Activated naive CD8-positive, alpha-beta T cell treated with anti-CD3 and anti-CD28 coated beads, Interleukin-2, amount 50 U/mL, for 24 hours (primary cell): ENCODE results near the gene OGFRL1.
"Not testable (repeated sequence)": the region's sequence is repeated elsewhere in the genome, so short reads cannot be mapped to it uniquely, and the experiment has no call there.

Experiments used
- ATAC-seq: fragments of 150-1000 bp; cut with Tn5 transposase; one replicate; pipeline ENCODE4 v1.10.0; 2021
- DNase-seq: peaks from one replicate; pipeline ENCODE4 v3.0.0; 2021
- H3K27ac Mint-ChIP-seq: one replicate; pipeline ENCODE4 v1.8.0; 2021; ENCODE audit warnings: mild to moderate bottlenecking, mixed read lengths
- H3K27me3 Mint-ChIP-seq: one replicate; pipeline ENCODE4 v1.8.0; 2021; ENCODE audit warnings: mixed read lengths
- H3K36me3 Mint-ChIP-seq: one replicate; pipeline ENCODE4 v1.8.0; 2021; ENCODE audit warnings: low read depth, mixed read lengths
- H3K4me1 Mint-ChIP-seq: one replicate; pipeline ENCODE4 v1.8.0; 2021; ENCODE audit warnings: mixed read lengths
- H3K4me3 Mint-ChIP-seq: one replicate; pipeline ENCODE4 v1.8.0; 2021; ENCODE audit warnings: mild to moderate bottlenecking, moderate library complexity, mixed read lengths
- H3K9me3 Mint-ChIP-seq: one replicate; pipeline ENCODE4 v1.8.0; 2021; ENCODE audit warnings: mixed read lengths

The OGFRL1 gene

DNA sequence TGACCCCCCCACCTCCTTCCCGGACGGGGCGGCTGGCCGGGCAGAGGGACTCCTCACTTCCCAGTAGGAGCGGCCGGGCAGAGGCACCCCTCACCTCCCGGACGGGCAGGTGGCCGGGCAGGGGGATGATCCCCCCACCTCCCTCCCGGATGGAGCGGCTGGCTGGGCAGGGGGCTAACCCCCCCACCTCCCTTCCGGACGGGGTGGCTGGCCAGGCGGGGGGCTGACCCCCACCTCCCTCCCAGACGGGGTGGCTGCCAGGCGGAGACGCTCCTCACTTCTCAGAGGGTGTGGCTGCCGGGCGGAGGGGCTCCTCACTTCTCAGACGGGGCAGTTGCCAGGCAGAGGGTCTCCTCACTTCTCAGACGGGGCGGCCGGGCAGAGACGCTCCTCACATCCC is 22.2 kb upstream of the OGFRL1 start:
- not testable (repeated sequence) for DNase-seq, ATAC-seq, H3K4me3 Mint-ChIP-seq, H3K9me3 Mint-ChIP-seq, H3K36me3 Mint-ChIP-seq, H3K27ac Mint-ChIP-seq, H3K27me3 Mint-ChIP-seq, H3K4me1 Mint-ChIP-seq

DNA sequence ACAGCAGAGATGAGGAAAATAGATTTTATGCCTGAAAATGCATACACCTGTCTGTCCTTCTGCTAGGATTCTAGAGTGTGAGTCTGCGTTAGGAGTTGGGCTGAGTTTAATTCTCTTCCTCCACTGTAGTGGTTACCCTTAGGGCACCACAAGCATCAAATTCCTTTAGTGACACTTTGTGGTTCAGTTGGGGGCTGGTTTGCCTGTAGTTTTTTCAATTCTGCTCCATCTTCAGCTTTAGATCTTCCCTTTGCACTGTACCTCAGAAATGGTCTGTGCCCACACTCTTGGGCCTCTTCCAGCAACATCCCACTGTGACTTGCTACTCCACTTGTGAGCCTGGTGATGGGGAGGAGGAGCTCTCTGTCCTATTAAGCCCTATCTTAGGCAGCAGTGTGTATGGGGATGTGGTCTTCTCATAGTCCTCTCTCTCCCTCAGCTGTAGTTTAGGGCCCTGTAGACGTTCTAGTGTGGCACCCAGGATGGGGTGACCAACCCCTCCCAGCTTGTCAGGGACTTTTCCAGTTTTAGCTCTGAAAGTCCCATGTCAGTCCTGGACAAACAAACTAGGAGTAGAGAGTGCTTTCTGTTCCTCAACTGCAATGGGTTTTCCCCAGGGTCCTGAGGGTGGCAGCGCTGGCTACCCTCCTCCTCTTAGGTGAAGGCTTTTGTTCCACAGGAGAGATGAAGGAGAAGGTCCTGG is 19.7 kb upstream of the OGFRL1 start:
- peaks cover 6% of the 10 kb centered on the region for H3K4me1 Mint-ChIP-seq

DNA sequence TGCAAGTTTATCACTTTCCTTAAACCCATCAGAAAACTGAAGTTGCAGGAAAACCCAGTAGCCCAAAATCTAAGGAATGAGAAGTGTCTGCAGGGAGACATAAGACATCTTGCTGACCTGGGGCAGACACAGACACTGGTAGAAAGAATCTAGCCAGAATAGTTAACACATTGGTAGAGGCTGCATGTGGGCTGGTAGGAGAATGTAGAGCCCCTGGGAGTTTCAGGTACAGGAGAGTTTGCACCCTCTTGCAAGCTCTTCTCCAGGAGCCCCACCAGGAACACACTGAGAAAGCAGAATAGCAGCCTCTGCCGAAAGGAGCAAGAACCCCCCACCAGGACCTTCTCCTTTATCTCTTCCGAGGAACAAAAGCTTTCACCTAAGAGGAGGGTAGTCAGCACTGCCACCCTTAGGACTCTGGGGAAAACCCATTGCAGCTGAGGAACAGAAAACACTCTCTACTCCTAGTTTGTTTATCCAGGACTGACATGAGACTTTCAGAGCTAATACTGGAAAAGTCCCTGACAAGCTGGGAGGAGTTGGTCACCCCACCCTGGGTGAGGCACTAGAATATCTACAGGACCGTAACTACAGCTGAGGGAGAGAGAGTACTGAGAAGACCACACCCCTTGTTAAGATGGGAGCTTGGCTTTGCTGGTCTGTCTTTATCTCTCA is 10.5 kb upstream of the OGFRL1 start:
- no peaks in the 10 kb centered on the region for H3K27me3 Mint-ChIP-seq
- no peaks in the 10 kb centered on the region for H3K9me3 Mint-ChIP-seq
- H3K27ac Mint-ChIP-seq = no peak overlapping the region
- H3K4me1 Mint-ChIP-seq = no peaks in the 10 kb centered on the region
- no peak overlapping the region for H3K4me3 Mint-ChIP-seq
- ATAC-seq (no peak), DNase-seq (no peak)
- no peaks in the 10 kb centered on the region for H3K36me3 Mint-ChIP-seq

More for the DNA sequence above, 19.7 kb upstream of the OGFRL1 start:
- H3K36me3 Mint-ChIP-seq = no peaks in the 10 kb centered on the region
- peaks cover 10% of the 10 kb centered on the region for H3K9me3 Mint-ChIP-seq
- ATAC-seq (peak; percentile 28), DNase-seq (no peak)
- H3K4me3 Mint-ChIP-seq = no peak overlapping the region
- peaks cover 3% of the 10 kb centered on the region for H3K27me3 Mint-ChIP-seq
- H3K27ac Mint-ChIP-seq = no peak overlapping the region

DNA sequence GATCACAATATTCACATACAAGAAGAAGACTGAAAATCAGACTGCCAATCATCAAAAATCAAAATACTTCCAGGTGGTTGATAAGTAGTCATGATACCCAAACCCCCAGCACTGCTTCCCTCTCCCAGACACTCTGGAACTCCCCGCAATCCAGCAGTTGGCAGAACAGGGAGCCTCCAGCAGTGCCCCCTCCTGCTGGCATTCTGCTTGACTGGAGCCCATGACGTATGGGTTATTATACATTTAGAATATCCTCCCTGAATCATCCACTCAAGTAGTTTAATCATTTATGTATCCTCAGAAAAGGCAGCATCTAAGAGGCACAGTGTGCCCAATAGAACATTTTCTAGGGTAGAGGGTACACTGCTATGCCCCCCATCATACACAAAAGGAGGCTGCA is 9.3 kb upstream of the OGFRL1 start:
- no peak for DNase-seq
- Mint-ChIP-seq H3K4me3 (no peak overlapping the region), H3K9me3 (no peaks in the 10 kb centered on the region), H3K4me1 (no peaks in the 10 kb centered on the region), H3K27me3 (no peaks in the 10 kb centered on the region), H3K27ac (no peak overlapping the region), H3K36me3 (no peaks in the 10 kb centered on the region)
- ATAC-seq = no peak

DNA sequence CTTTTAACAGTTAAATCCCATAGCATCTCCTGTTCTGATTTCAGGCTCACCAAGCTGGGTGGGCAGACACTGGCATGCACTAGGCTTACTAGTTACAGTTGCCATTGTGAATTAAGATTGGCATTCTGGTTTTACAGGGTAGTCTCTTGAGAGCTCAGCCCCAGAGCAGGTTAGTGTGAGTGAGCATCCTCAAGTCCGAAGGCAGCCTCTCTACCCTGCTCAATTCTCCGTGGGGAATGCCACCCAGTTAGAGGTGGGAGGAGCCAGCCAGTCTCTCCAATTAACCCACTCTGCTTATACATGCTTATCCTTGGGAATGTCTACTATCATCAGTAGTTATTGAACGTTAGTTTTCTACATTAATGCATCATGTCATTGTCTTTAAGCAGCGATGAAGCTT is 8.9 kb upstream of the OGFRL1 start:
- H3K27me3 Mint-ChIP-seq = no peaks in the 10 kb centered on the region
- DNase-seq (no peak), ATAC-seq (no peak)
- no peaks in the 10 kb centered on the region for H3K9me3 Mint-ChIP-seq
- H3K4me1 Mint-ChIP-seq = no peaks in the 10 kb centered on the region
- no peak overlapping the region for H3K27ac Mint-ChIP-seq
- H3K4me3 Mint-ChIP-seq = no peak overlapping the region
- no peaks in the 10 kb centered on the region for H3K36me3 Mint-ChIP-seq

DNA sequence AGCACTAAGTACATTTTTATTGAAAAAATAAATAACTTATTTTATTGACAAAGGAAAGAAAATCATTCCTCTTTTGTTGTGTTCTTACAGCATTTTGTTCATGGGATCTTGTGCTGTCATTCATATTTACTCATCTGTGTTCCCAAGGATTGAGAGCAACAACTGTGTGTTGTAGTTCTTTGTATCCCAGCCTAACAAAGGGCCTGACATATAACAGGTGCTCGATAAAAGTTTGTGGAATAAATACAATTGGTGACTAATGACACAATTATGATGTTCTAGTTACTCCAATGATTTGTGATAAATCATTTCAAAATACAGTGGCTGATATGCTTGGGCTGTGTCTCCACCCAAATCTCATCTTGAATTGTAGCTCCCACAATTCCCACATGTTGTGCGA is 7.9 kb upstream of the OGFRL1 start:
- no peaks in the 10 kb centered on the region for H3K27me3 Mint-ChIP-seq
- H3K4me3 Mint-ChIP-seq = no peak overlapping the region
- H3K4me1 Mint-ChIP-seq = no peaks in the 10 kb centered on the region
- DNase-seq = no peak
- no peaks in the 10 kb centered on the region for H3K9me3 Mint-ChIP-seq
- no peak for ATAC-seq
- H3K27ac Mint-ChIP-seq = no peak overlapping the region
- H3K36me3 Mint-ChIP-seq = no peaks in the 10 kb centered on the region

DNA sequence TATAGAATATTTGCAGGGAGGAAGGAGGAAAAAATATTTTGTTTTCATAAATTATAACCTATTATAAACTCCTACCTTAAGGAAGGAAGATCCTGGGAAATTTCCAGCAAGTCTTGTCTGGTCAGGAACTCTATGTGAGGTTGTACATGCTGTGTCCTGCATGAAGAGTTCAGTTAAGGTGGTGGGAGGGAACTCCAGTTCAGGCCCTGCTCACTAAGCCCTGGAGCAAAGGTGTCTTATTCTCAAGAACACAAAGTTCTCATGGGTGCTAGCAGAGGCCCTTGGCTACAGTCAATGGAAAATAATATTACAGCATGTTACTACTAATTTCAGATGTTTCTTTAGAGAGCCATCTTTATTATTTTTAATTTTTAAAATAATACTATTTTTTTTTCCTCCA is 3.8 kb upstream of the OGFRL1 start:
- no peak for DNase-seq
- no peak overlapping the region for H3K27ac Mint-ChIP-seq
- ATAC-seq = no peak
- H3K36me3 Mint-ChIP-seq = no peaks in the 10 kb centered on the region
- H3K27me3 Mint-ChIP-seq = no peaks in the 10 kb centered on the region
- no peak overlapping the region for H3K4me3 Mint-ChIP-seq
- H3K9me3 Mint-ChIP-seq = no peaks in the 10 kb centered on the region
- H3K4me1 Mint-ChIP-seq = peaks cover 16% of the 10 kb centered on the region

DNA sequence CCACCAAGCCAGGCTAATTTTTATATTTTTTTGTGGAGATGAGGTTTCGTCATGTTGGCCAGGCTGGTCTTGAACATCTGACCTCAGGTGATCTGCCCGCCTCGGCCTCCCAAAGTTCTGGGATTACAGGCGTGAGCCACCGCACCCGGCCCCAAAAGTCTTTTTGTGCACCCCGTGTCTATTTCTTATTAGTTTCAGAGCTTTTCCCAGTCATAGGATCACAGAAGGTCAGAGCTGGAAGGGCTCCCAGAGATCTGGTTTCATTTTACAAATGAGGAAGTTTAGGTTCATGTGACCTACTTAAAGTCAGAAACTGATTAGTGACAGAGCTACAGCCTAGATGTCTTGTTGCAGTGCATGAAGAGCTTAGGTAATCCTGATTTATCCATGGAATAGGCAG is 1.6 kb upstream of the OGFRL1 start:
- H3K4me3 Mint-ChIP-seq = no peak overlapping the region
- H3K27ac Mint-ChIP-seq = peak overlapping the region; percentile 67

DNA sequence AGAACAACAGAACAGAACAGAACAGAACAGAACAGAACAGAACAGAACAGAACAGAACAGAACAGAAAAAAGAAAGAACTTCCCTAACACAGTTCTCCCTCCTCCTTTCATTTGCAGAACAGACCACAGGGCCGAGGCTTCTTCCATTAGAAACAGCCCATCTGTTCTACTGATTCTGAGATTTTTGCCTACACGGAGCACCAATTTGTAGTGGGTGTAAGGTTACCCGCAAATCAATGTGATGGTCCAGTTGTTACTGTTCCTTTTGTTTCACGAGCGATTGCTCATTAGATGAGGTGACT is 734 bp upstream of the OGFRL1 start:
- DNase-seq = no peak
- H3K27ac Mint-ChIP-seq = peak overlapping the region; percentile 67
- H3K27me3 Mint-ChIP-seq = no peaks in the 10 kb centered on the region
- H3K4me3 Mint-ChIP-seq = peak overlapping the region; percentile 72
- ATAC-seq = no peak
- H3K4me1 Mint-ChIP-seq = peaks cover 40% of the 10 kb centered on the region
- H3K36me3 Mint-ChIP-seq = peaks cover 2% of the 10 kb centered on the region
- H3K9me3 Mint-ChIP-seq = no peaks in the 10 kb centered on the region

More for the DNA sequence above, 1.6 kb upstream of the OGFRL1 start:
- ATAC-seq (no peak), DNase-seq (no peak)
- peaks cover under 1% of the 10 kb centered on the region for H3K36me3 Mint-ChIP-seq
- no peaks in the 10 kb centered on the region for H3K27me3 Mint-ChIP-seq
- H3K9me3 Mint-ChIP-seq = no peaks in the 10 kb centered on the region
- peaks cover 37% of the 10 kb centered on the region for H3K4me1 Mint-ChIP-seq

DNA sequence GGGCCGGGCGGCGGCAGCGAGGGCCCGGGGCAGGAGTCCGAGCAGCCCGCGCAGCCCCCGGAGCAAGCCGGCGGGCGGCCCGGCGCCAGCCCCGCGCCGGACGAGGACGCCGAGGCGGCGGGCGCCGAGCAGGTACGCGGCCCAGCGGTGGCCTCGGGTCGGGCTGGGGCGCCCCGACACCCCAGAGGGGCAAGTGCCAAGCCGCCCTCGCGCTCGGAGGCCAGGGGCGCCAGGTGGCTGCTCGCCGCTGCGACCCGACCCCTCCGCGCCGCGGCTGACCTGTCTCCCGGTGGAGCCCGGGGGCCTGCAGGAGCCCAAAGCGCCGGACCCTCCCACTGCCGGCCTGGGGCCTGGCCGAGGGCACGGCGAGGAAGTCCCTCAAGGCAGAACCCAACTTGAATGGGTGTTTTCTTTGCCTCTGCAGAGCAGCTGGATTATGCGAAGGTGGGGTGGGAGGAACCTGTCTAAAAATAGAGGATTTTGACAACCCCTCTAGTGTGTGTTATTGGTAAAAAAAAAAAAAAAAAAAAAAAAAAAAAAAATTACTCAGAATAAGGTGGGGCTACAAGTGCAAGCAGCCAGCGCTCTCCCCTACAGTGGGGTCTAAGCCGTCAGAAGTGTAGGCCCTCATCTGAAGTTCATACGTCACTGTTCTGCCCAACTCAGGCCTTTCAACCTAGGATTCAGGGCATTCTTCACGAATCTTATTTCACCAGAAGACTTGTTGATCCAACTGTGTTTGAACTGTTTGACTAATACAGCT is 609 bp downstream of the OGFRL1 start:
- ATAC-seq (peak; percentile 18), DNase-seq (peak; percentile 28)
- Mint-ChIP-seq H3K9me3 (no peaks in the 10 kb centered on the region), H3K4me1 (peaks cover 40% of the 10 kb centered on the region), H3K36me3 (peaks cover 8% of the 10 kb centered on the region), H3K4me3 (peak overlapping the region; percentile 79), H3K27me3 (no peaks in the 10 kb centered on the region), H3K27ac (peak overlapping the region; percentile 72)

DNA sequence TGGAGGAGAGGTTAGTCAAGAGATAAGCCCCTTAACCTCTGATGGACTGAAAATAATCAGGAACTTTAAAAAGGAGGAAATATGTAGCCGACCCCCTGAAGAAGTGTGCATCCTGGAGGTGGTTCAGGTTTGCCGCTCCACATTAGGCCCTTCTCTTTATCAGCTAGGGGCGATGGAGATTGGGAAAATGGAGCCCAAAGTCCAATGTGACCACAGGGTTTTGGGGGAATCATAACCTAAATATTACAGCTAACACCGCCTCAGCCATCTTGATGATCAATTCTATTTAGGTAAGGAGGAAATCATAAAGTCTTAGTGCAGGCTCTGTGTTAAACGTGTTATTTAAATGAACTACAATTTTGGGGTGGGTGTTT is 1.2 kb downstream of the OGFRL1 start:
- Mint-ChIP-seq H3K36me3 (peaks cover 8% of the 10 kb centered on the region), H3K4me1 (peaks cover 40% of the 10 kb centered on the region), H3K27ac (peak overlapping the region; percentile 72), H3K4me3 (peak overlapping the region; percentile 79), H3K9me3 (no peaks in the 10 kb centered on the region), H3K27me3 (no peaks in the 10 kb centered on the region)
- DNase-seq = no peak
- no peak for ATAC-seq

DNA sequence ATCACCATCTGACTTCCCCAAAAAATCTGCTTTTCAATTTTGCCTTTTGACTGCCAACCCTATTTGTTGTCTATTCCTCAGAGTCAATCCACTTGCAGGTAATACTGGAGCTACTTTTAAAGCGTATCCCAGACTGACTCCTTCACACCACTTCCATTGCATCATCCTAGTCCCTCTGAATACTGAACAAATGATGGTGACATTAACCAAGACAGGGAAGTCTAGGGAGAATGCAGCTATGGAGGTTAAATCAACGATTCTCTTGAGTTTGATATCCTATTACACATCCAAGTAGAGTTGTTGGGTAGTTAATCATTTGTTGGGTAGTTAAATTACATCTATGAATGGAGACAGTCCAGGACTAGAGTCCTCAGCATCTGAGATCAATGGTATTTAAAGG is 2.0 kb downstream of the OGFRL1 start:
- DNase-seq (no peak), ATAC-seq (no peak)
- Mint-ChIP-seq H3K27ac (no peak overlapping the region), H3K4me3 (no peak overlapping the region), H3K27me3 (no peaks in the 10 kb centered on the region), H3K4me1 (peaks cover 40% of the 10 kb centered on the region), H3K36me3 (peaks cover 14% of the 10 kb centered on the region), H3K9me3 (no peaks in the 10 kb centered on the region)

DNA sequence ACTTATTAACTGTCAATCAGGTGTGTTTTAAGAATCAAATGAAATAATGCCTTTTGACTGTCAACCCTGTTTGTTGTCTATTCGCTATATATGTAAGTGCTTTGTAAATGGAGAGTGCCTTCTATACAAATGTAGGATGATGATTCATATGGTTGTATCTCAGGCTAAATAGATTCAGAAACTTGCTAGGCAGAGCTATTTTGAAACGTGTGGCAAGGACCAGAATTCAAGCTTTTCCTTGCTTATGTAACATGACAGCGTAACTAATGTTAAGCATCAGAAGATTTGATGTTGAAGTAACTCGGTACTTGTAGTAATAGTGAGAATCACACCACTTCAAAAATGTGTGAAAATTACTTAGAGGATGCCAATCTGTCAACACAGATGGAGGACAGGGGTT is 3.4 kb downstream of the OGFRL1 start:
- no peak overlapping the region for H3K4me3 Mint-ChIP-seq
- H3K4me1 Mint-ChIP-seq = peaks cover 40% of the 10 kb centered on the region
- ATAC-seq (no peak), DNase-seq (no peak)
- H3K36me3 Mint-ChIP-seq = peaks cover 19% of the 10 kb centered on the region
- H3K9me3 Mint-ChIP-seq = no peaks in the 10 kb centered on the region
- no peak overlapping the region for H3K27ac Mint-ChIP-seq
- no peaks in the 10 kb centered on the region for H3K27me3 Mint-ChIP-seq

DNA sequence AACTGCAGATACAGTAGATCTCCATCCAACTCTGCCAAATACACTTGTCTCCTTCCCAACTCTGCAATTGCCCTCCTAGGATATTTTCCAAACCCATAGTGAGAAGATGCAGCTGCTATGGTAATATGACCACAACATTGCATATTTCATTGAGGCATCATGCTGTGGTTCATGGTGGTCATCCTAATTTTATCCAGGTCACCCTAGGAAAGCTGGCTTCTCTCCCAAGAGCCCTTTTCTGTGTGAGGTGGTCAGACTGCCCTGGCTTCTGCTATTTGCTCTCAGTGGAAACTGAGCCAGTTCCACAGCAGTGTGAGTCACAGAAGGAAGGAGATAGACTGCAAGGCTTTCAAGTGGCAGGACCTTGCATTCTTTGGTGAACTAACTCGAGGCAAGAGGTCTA is 5.5 kb downstream of the OGFRL1 start:
- DNase-seq = no peak
- H3K27me3 Mint-ChIP-seq = no peaks in the 10 kb centered on the region

DNA sequence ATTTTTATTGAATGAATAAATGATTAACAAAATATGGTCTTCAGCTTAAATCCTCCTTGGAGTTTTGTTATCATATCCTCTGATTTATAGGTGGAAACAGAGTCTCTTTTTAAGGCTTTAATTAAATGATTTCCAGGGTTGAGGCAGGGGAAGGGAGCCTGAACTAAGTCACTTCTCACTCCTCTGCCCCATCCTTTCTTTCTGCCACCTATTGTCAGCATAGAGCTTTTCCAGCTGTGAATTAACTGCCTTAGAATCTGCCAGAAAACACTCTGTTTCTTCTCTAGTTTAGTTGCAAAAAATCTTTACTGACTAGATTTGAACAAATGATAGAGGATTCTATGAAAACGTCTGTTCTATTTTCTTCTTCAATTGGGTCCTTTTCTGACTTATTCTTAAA is 9.8 kb downstream of the OGFRL1 start:
- no peak overlapping the region for H3K4me3 Mint-ChIP-seq
- H3K27me3 Mint-ChIP-seq = no peaks in the 10 kb centered on the region
- DNase-seq (no peak), ATAC-seq (no peak)
- H3K9me3 Mint-ChIP-seq = no peaks in the 10 kb centered on the region
- no peaks in the 10 kb centered on the region for H3K4me1 Mint-ChIP-seq
- no peak overlapping the region for H3K27ac Mint-ChIP-seq
- H3K36me3 Mint-ChIP-seq = peaks cover 27% of the 10 kb centered on the region

More for the DNA sequence above, 5.5 kb downstream of the OGFRL1 start:
- Mint-ChIP-seq H3K36me3 (peaks cover 22% of the 10 kb centered on the region), H3K27ac (no peak overlapping the region), H3K4me3 (no peak overlapping the region), H3K9me3 (no peaks in the 10 kb centered on the region), H3K4me1 (peaks cover 28% of the 10 kb centered on the region)
- ATAC-seq = no peak
